Astrocyte (in vitro differentiated cells and primary cell): ENCODE results near the gene ACOX1. TPM values are rescaled to one million over a fixed set of nuclear protein-coding genes. Genes with fewer than 3 reads are reported as not detected.

Source experiments
- DNase-seq: peaks from one replicate; pipeline ENCODE4 v3.0.0-alpha.2; 2010; ENCODE audit warnings: low read depth
- FAIRE-seq: peaks from 2 replicates; lab custom pipeline; 2011; peaks lifted over from hg19 to GRCh38; lab: Jason Lieb, UNC
- H2AFZ ChIP-seq: 2 replicates; pipeline ENCODE4 v1.6.0; 2012; ENCODE audit warnings: low read depth, low read length, inconsistent platforms
- H3K27ac ChIP-seq: 2 replicates; pipeline ENCODE4 v1.5.1; 2011; ENCODE audit warnings: low read depth, low read length, inconsistent platforms
- H3K27me3 ChIP-seq: 2 replicates; pipeline ENCODE4 v1.6.0; 2011; ENCODE audit warnings: low read length, inconsistent platforms; ENCODE audit not compliant: insufficient read depth
- H3K36me3 ChIP-seq: 2 replicates; pipeline ENCODE4 v1.5.1; 2011; ENCODE audit warnings: low read length, inconsistent platforms; ENCODE audit not compliant: insufficient read depth
- H3K4me1 ChIP-seq: 2 replicates; pipeline ENCODE4 v1.5.1; 2011; ENCODE audit warnings: low read length, inconsistent platforms; ENCODE audit not compliant: insufficient read depth
- H3K4me2 ChIP-seq: 2 replicates; pipeline ENCODE4 v1.6.0; 2012; ENCODE audit warnings: low read length, inconsistent platforms
- H3K4me3 ChIP-seq: 2 replicates; pipeline ENCODE4 v1.5.1; 2011; ENCODE audit warnings: low read depth, mild to moderate bottlenecking, low read length, inconsistent platforms; ENCODE audit not compliant: insufficient read depth
- H3K79me2 ChIP-seq: 2 replicates; pipeline ENCODE4 v1.6.0; 2012; ENCODE audit warnings: mild to moderate bottlenecking, low read length, inconsistent platforms; ENCODE audit not compliant: insufficient read depth
- H3K9ac ChIP-seq: 2 replicates; pipeline ENCODE4 v1.6.0; 2012; ENCODE audit warnings: mild to moderate bottlenecking, low read length, inconsistent platforms
- H3K9me3 ChIP-seq: 2 replicates; pipeline ENCODE4 v1.5.1; 2012; ENCODE audit warnings: low read depth, mild to moderate bottlenecking, low read length, inconsistent platforms; ENCODE audit not compliant: insufficient read depth
- H4K20me1 ChIP-seq: 2 replicates; pipeline ENCODE4 v1.6.0; 2012; ENCODE audit warnings: low read length, inconsistent platforms; ENCODE audit not compliant: insufficient read depth
- H3K27ac Mint-ChIP-seq: one replicate; pipeline ENCODE4 v1.8.0; 2021; ENCODE audit warnings: mild to moderate bottlenecking, mixed read lengths; ENCODE audit not compliant: unreplicated experiment
- H3K27me3 Mint-ChIP-seq: one replicate; pipeline ENCODE4 v1.8.0; 2021; ENCODE audit warnings: low read depth, mixed read lengths; ENCODE audit not compliant: unreplicated experiment
- H3K36me3 Mint-ChIP-seq: one replicate; pipeline ENCODE4 v1.8.0; 2021; ENCODE audit warnings: low read depth, mixed read lengths; ENCODE audit not compliant: unreplicated experiment
- H3K4me1 Mint-ChIP-seq: one replicate; pipeline ENCODE4 v1.8.0; 2021; ENCODE audit warnings: low read depth, mixed read lengths; ENCODE audit not compliant: unreplicated experiment
- H3K4me3 Mint-ChIP-seq: one replicate; pipeline ENCODE4 v1.8.0; 2021; ENCODE audit warnings: mild to moderate bottlenecking, moderate library complexity, mixed read lengths; ENCODE audit not compliant: unreplicated experiment
- H3K9me3 Mint-ChIP-seq: one replicate; pipeline ENCODE4 v1.8.0; 2021; ENCODE audit warnings: mild to moderate bottlenecking, mixed read lengths; ENCODE audit not compliant: unreplicated experiment
- CTCF ChIP-seq: IDR thresholded peaks from 2 replicates; pipeline ENCODE4 v1.5.1; 2011; ENCODE audit warnings: low read depth, mild to moderate bottlenecking, inconsistent platforms, low read length, moderate library complexity; ENCODE audit not compliant: insufficient read depth
- EZH2 ChIP-seq: IDR thresholded peaks from 2 replicates; pipeline ENCODE4 v1.6.1; 2012; ENCODE audit warnings: mild to moderate bottlenecking, low read length, inconsistent platforms; ENCODE audit not compliant: insufficient read depth
- total RNA-seq: library from RNA; stranded (reverse); gene quantifications from 2 replicates; pipeline ENCODE4 v1.2.1, GENCODE V29; 2021

ACOX1 gene
- total RNA-seq, 1 donor from 2014 or later = 61.3 TPM

GRCh38 chr17:75987041-75987440 lies 8.1 kb upstream of the ACOX1 start:
- H3K4me2 ChIP-seq = no peak overlapping the region
- H3K79me2 ChIP-seq = peaks cover 7% of the 10 kb centered on the region
- Mint-ChIP-seq H3K4me1 (peaks cover 15% of the 10 kb centered on the region), H3K36me3 (peaks cover 7% of the 10 kb centered on the region), H3K27me3 (no peaks in the 10 kb centered on the region), H3K27ac (no peak overlapping the region), H3K9me3 (no peaks in the 10 kb centered on the region), H3K4me3 (no peak overlapping the region)
- DNase-seq = no peak
- H3K27me3 ChIP-seq = no peaks in the 10 kb centered on the region
- peaks cover 2% of the 10 kb centered on the region for H3K36me3 ChIP-seq
- FAIRE-seq = no peak
- H3K9ac ChIP-seq = no peak overlapping the region
- no peak for TF ChIP-seq EZH2
- TF ChIP-seq CTCF = no peak
- peaks cover 3% of the 10 kb centered on the region for H4K20me1 ChIP-seq
- H3K4me3 ChIP-seq = no peak overlapping the region
- H3K9me3 ChIP-seq = no peaks in the 10 kb centered on the region
- peaks cover 16% of the 10 kb centered on the region for H3K4me1 ChIP-seq
- no peak overlapping the region for H2AFZ ChIP-seq
- H3K27ac ChIP-seq = no peak overlapping the region

GRCh38 chr17:75985986-75986385 lies 7.0 kb upstream of the ACOX1 start:
- Histone ChIP-seq H3K9ac (no peak overlapping the region), H3K27ac (no peak overlapping the region), H3K4me3 (no peak overlapping the region), H3K9me3 (no peaks in the 10 kb centered on the region), H3K27me3 (no peaks in the 10 kb centered on the region), H3K36me3 (no peaks in the 10 kb centered on the region), H2AFZ (no peak overlapping the region), H4K20me1 (peaks cover 3% of the 10 kb centered on the region), H3K79me2 (peaks cover 7% of the 10 kb centered on the region), H3K4me1 (peaks cover 19% of the 10 kb centered on the region), H3K4me2 (no peak overlapping the region)
- H3K4me3 Mint-ChIP-seq = no peak overlapping the region
- TF ChIP-seq CTCF (no peak), EZH2 (no peak)
- DNase-seq (no peak), FAIRE-seq (no peak)
- peaks cover 3% of the 10 kb centered on the region for H3K36me3 Mint-ChIP-seq
- H3K27me3 Mint-ChIP-seq = no peaks in the 10 kb centered on the region
- peaks cover 25% of the 10 kb centered on the region for H3K4me1 Mint-ChIP-seq
- no peaks in the 10 kb centered on the region for H3K9me3 Mint-ChIP-seq
- H3K27ac Mint-ChIP-seq = no peak overlapping the region

- DNase-seq = peak; percentile 57
- Histone ChIP-seq H2AFZ (peak overlapping the region; percentile 27), H3K79me2 (peaks cover 15% of the 10 kb centered on the region), H3K27me3 (no peaks in the 10 kb centered on the region), H3K4me1 (peaks cover 25% of the 10 kb centered on the region), H3K9me3 (no peaks in the 10 kb centered on the region), H3K4me2 (peak overlapping the region; percentile 47), H3K27ac (no peak overlapping the region), H3K36me3 (no peaks in the 10 kb centered on the region), H4K20me1 (peaks cover 3% of the 10 kb centered on the region), H3K9ac (no peak overlapping the region), H3K4me3 (no peak overlapping the region)
- FAIRE-seq = no peak
- H3K27ac Mint-ChIP-seq = peak overlapping the region; percentile 37
- no peaks in the 10 kb centered on the region for H3K9me3 Mint-ChIP-seq
- peak overlapping the region; percentile 6 for H3K4me3 Mint-ChIP-seq
- TF ChIP-seq CTCF = no peak
- TF ChIP-seq EZH2 = no peak
- H3K4me1 Mint-ChIP-seq = peaks cover 31% of the 10 kb centered on the region
- H3K36me3 Mint-ChIP-seq = peaks cover 3% of the 10 kb centered on the region
- no peaks in the 10 kb centered on the region for H3K27me3 Mint-ChIP-seq
These were observed 4.7 kb upstream of the ACOX1 start for GRCh38 chr17:75983501-75984181.
